Neural progenitor cell (in vitro differentiated cells): Measurements from ENCODE around the gene KPNA2. TPM values are rescaled to one million over a fixed set of nuclear protein-coding genes. Genes with fewer than 3 reads are reported as not detected.
"Not testable (repeated sequence)": the region's sequence is repeated elsewhere in the genome, so short reads cannot be mapped to it uniquely, and the experiment has no call there.

Experiments
- DNase-seq: peaks from one replicate; pipeline ENCODE4 v3.0.0-alpha.2; 2016; ENCODE audit warnings: low spot score
- H2AFZ ChIP-seq: fragments of 200-600 bp; sonication (generic); replicated peaks from 2 replicates; pipeline ENCODE4 v1.6.1; 2016; ENCODE audit warnings: antibody characterized with exemption
- H3F3A ChIP-seq: fragments of 200-600 bp; sonication (generic); 2 replicates; pipeline ENCODE4 v1.6.1; 2016; ENCODE audit warnings: antibody characterized with exemption, low read depth
- H3K27ac ChIP-seq: fragments of 200-600 bp; sonication (generic); 2 replicates; pipeline ENCODE4 v1.5.1; 2016; ENCODE audit warnings: mild to moderate bottlenecking
- H3K27me3 ChIP-seq: fragments of 200-600 bp; sonication (generic); 2 replicates; pipeline ENCODE4 v1.6.1; 2016; ENCODE audit warnings: mild to moderate bottlenecking, moderate library complexity
- H3K36me3 ChIP-seq: fragments of 200-600 bp; sonication (generic); 2 replicates; pipeline ENCODE4 v1.5.1; 2016
- H3K4me1 ChIP-seq: fragments of 200-600 bp; sonication (generic); 2 replicates; pipeline ENCODE4 v1.6.1; 2016; ENCODE audit warnings: mixed run types
- H3K4me2 ChIP-seq: fragments of 200-600 bp; sonication (generic); 2 replicates; pipeline ENCODE4 v1.6.1; 2016
- H3K4me3 ChIP-seq: fragments of 200-600 bp; sonication (generic); 2 replicates; pipeline ENCODE4 v1.5.1; 2016
- H3K79me2 ChIP-seq: fragments of 200-600 bp; sonication (generic); 2 replicates; pipeline ENCODE4 v1.6.1; 2016; ENCODE audit warnings: low read depth
- H3K9ac ChIP-seq: fragments of 200-600 bp; sonication (generic); 2 replicates; pipeline ENCODE4 v1.6.1; 2016
- H3K9me3 ChIP-seq: fragments of 200-600 bp; sonication (generic); 2 replicates; pipeline ENCODE4 v1.5.1; 2016; ENCODE audit warnings: low read depth
- H4K20me1 ChIP-seq: fragments of 200-600 bp; sonication (generic); 2 replicates; pipeline ENCODE4 v1.6.1; 2016; ENCODE audit warnings: low read depth
- H3K27ac Mint-ChIP-seq: 3 replicates; pipeline ENCODE4 v1.8.0; 2021; ENCODE audit warnings: mixed read lengths
- H3K27me3 Mint-ChIP-seq: 2 replicates; pipeline ENCODE4 v1.8.0; 2022; ENCODE audit warnings: low read depth, mild to moderate bottlenecking, inconsistent platforms, moderate library complexity, mixed read lengths; ENCODE audit not compliant: insufficient read depth
- H3K36me3 Mint-ChIP-seq: 3 replicates; pipeline ENCODE4 v1.8.0; 2021; ENCODE audit warnings: mixed read lengths
- H3K4me1 Mint-ChIP-seq: 3 replicates; pipeline ENCODE4 v1.8.0; 2021; ENCODE audit warnings: mixed read lengths
- H3K4me3 Mint-ChIP-seq: 3 replicates; pipeline ENCODE4 v1.8.0; 2021; ENCODE audit warnings: mild to moderate bottlenecking, moderate library complexity, mixed read lengths
- H3K9me3 Mint-ChIP-seq: 3 replicates; pipeline ENCODE4 v1.8.0; 2020; ENCODE audit warnings: mixed read lengths
- CTCF ChIP-seq: fragments of 200-600 bp; sonication (generic); IDR thresholded peaks from 2 replicates; pipeline ENCODE4 v1.5.1; 2017; ENCODE audit warnings: antibody characterized with exemption, mild to moderate bottlenecking
- EZH2 ChIP-seq: fragments of 200-600 bp; sonication (generic); IDR thresholded peaks from 2 replicates; pipeline ENCODE4 v1.6.1; 2017; ENCODE audit warnings: antibody characterized with exemption, mild to moderate bottlenecking, moderate library complexity
- EZH2phosphoT487 ChIP-seq: fragments of 200-600 bp; sonication (generic); IDR thresholded peaks from 2 replicates; pipeline ENCODE4 v1.6.1; 2017; ENCODE audit warnings: antibody characterized with exemption
- total RNA-seq: library from RNA; depleted of rRNA; stranded (reverse); fragments of >200 nt; gene quantifications from 2 replicates; pipeline ENCODE4 v1.2.3, GENCODE V29; 2015; ENCODE audit warnings: low replicate concordance

The KPNA2 gene
- total RNA-seq, 1 donor from 2014 or later, result 549 TPM

- H3K4me3 Mint-ChIP-seq, result no peak overlapping the region
- H3K9ac ChIP-seq, result no peak overlapping the region
- peaks cover 3% of the 10 kb centered on the region for H3K27me3 Mint-ChIP-seq
- H3K36me3 ChIP-seq, result no peaks in the 10 kb centered on the region
- no peak overlapping the region for H3K4me3 ChIP-seq
- H2AFZ ChIP-seq, result no peak overlapping the region
- H3K79me2 ChIP-seq, result no peaks in the 10 kb centered on the region
- peaks cover 5% of the 10 kb centered on the region for H3K4me1 Mint-ChIP-seq
- H3K9me3 Mint-ChIP-seq, result no peaks in the 10 kb centered on the region
- no peaks in the 10 kb centered on the region for H3K27me3 ChIP-seq
- TF ChIP-seq EZH2phosphoT487, result no peak
- TF ChIP-seq EZH2, result no peak
- TF ChIP-seq CTCF, result no peak
- no peak overlapping the region for H3K27ac ChIP-seq
- H3K9me3 ChIP-seq, result no peaks in the 10 kb centered on the region
- H3K36me3 Mint-ChIP-seq, result no peaks in the 10 kb centered on the region
- no peak for DNase-seq
- H3F3A ChIP-seq, result no peaks in the 10 kb centered on the region
- H4K20me1 ChIP-seq, result no peaks in the 10 kb centered on the region
- no peak overlapping the region for H3K4me2 ChIP-seq
- no peak overlapping the region for H3K27ac Mint-ChIP-seq
- no peaks in the 10 kb centered on the region for H3K4me1 ChIP-seq
Measured at GRCh38 chr17:68060336-68060735, 24.8 kb downstream of the KPNA2 start.

- H3K9me3 ChIP-seq, result no peaks in the 10 kb centered on the region
- no peak overlapping the region for H2AFZ ChIP-seq
- no peak overlapping the region for H3K27ac ChIP-seq
- no peak overlapping the region for H3K9ac ChIP-seq
- H3F3A ChIP-seq, result no peaks in the 10 kb centered on the region
- TF ChIP-seq CTCF (no peak), EZH2 (no peak), EZH2phosphoT487 (no peak)
- no peaks in the 10 kb centered on the region for H4K20me1 ChIP-seq
- H3K4me3 Mint-ChIP-seq, result no peak overlapping the region
- no peak for DNase-seq
- H3K27me3 Mint-ChIP-seq, result peaks cover 3% of the 10 kb centered on the region
- no peaks in the 10 kb centered on the region for H3K4me1 ChIP-seq
- no peaks in the 10 kb centered on the region for H3K36me3 ChIP-seq
- H3K4me2 ChIP-seq, result no peak overlapping the region
- H3K4me1 Mint-ChIP-seq, result peaks cover 5% of the 10 kb centered on the region
- H3K4me3 ChIP-seq, result no peak overlapping the region
- no peaks in the 10 kb centered on the region for H3K9me3 Mint-ChIP-seq
- H3K27me3 ChIP-seq, result no peaks in the 10 kb centered on the region
- H3K27ac Mint-ChIP-seq, result peak overlapping the region; percentile 72
- H3K36me3 Mint-ChIP-seq, result no peaks in the 10 kb centered on the region
- no peaks in the 10 kb centered on the region for H3K79me2 ChIP-seq
Measured at GRCh38 chr17:68061512-68062313, 26.2 kb downstream of the KPNA2 start.

GRCh38 chr17:68065366-68065765, 29.8 kb downstream of the KPNA2 start:
- H4K20me1 ChIP-seq, H3K27me3 Mint-ChIP-seq, H3K4me3 ChIP-seq, H3K27me3 ChIP-seq, H3K9ac ChIP-seq, H2AFZ ChIP-seq, H3K36me3 Mint-ChIP-seq, H3K4me1 Mint-ChIP-seq, H3K79me2 ChIP-seq, H3F3A ChIP-seq, H3K4me3 Mint-ChIP-seq, H3K4me1 ChIP-seq, H3K4me2 ChIP-seq, H3K27ac Mint-ChIP-seq, H3K27ac ChIP-seq, H3K9me3 ChIP-seq, H3K36me3 ChIP-seq, H3K9me3 Mint-ChIP-seq, DNase-seq: not testable (repeated sequence)

GRCh38 chr17:68068512-68068911, 33.0 kb downstream of the KPNA2 start:
- not testable (repeated sequence) for H3K9me3 Mint-ChIP-seq, H3K36me3 ChIP-seq, H3K27ac ChIP-seq, H3K4me2 ChIP-seq, H3K4me1 ChIP-seq, H3K9me3 ChIP-seq, H4K20me1 ChIP-seq, H3K4me1 Mint-ChIP-seq, H3K36me3 Mint-ChIP-seq, H3K4me3 Mint-ChIP-seq, H3K79me2 ChIP-seq, DNase-seq, H3K27me3 Mint-ChIP-seq, H3K27me3 ChIP-seq, H3K9ac ChIP-seq, H3K4me3 ChIP-seq, H2AFZ ChIP-seq, H3K27ac Mint-ChIP-seq, H3F3A ChIP-seq

- not testable (repeated sequence) for H3K4me3 Mint-ChIP-seq, H3K9me3 ChIP-seq, H3K4me1 Mint-ChIP-seq
Measured at GRCh38 chr17:68070582-68071444, 35.3 kb downstream of the KPNA2 start.

More at GRCh38 chr17:68070582-68071444, 35.3 kb downstream of the KPNA2 start:
- not testable (repeated sequence) for H3K4me2 ChIP-seq, H3K4me1 ChIP-seq, H3K9ac ChIP-seq, H3F3A ChIP-seq, H3K4me3 ChIP-seq, H3K27ac ChIP-seq, H3K27ac Mint-ChIP-seq, H4K20me1 ChIP-seq, H3K27me3 ChIP-seq, H2AFZ ChIP-seq, H3K9me3 Mint-ChIP-seq, H3K79me2 ChIP-seq, H3K36me3 ChIP-seq, H3K36me3 Mint-ChIP-seq, H3K27me3 Mint-ChIP-seq
- peak; percentile 8 for DNase-seq
